Activated CD8-positive, alpha-beta memory T cell treated with anti-CD3 and anti-CD28 coated beads, Interleukin-2, amount 50 U/mL, for 4 hours (primary cell): Measurements from ENCODE around the gene LYPD8.

Source experiments
- DNase-seq: peaks from one replicate; pipeline ENCODE4 v3.0.0-alpha.2; 2020

The LYPD8 gene

GRCh38 chr1:248756636-248757035, 1.1 kb upstream of the LYPD8 start:
- no peak for DNase-seq

DNA sequence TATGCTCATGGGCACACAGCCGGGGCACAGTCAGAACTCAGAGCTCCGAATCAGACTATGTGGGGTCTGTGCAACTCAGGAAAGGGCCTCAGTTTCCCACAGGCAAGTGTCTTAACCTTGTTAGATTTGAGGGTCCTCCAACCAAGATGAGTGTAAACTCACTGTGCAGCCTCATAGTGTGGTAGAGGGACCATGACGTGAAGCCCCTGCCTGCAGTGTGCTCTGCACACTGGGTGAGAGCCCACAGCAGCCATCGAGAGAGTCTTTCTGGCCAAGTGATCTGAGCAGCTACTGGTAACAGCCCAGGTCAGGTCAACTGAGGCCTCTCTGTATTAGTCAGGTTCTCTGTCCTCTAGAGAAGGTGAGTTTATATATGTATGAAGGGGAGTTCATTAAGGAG, 592 bp upstream of the LYPD8 start:
- DNase-seq: no peak

- no peak for DNase-seq
Observed at GRCh38 chr1:248753708-248754280, 1.8 kb downstream of the LYPD8 start.

DNA sequence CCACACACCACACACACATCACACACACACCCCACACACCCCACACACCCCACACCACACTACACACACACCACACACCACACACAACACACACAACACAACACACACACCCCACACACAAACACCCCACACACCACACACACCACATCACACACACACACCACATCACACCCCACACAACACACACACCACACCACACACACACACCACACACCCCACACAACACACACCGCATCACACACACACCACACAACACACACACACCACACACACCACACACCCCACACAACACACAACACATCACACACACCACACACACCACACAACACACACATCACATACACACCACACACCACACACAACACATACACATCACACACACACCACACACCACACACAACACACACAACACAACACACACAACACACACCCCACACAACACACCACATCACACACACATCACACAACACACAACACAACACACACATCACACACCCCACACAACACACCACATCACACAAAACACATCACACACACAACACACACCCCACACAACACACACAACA, 2.4 kb downstream of the LYPD8 start:
- no peak for DNase-seq

DNA sequence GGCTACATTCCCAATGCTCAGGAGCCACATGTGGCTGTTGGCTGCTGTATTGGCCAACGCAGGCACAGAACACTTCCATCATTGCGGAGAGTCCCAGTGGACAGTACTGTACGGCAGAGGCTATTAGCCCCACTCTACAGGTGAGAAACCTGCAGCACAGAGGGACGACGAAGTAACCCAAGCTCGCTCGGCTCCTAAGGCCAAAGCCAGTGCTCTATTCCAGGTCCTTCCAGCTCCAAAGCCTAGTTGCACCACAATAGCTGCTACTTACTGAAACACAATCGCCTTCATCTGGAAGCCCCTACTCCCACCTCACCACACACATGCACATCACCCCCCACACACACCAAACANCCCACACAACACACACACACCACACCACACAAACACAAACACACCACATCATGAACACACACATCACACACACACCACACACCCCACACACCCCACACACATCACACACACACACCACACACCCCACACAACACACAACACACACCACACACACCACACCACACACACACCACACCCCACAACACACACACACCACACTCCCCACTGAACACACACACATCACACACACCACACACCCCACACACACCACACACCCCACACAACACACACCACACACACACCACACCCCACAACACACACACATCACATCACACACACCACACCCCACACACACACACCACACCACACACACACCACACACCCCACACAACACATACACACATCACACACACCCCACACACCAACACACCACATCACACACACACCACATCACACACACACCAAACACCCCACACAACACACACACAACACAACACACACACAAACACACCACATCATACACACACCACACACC, 3.2 kb downstream of the LYPD8 start:
- no peak for DNase-seq

GRCh38 chr1:248751635-248752034, 3.9 kb downstream of the LYPD8 start:
- DNase-seq: no peak

GRCh38 chr1:248751142-248751541, 4.4 kb downstream of the LYPD8 start:
- no peak for DNase-seq

GRCh38 chr1:248750496-248750895, 5.1 kb downstream of the LYPD8 start:
- DNase-seq: no peak

- DNase-seq: no peak
Observed at GRCh38 chr1:248748211-248748610, 7.3 kb downstream of the LYPD8 start.

DNA sequence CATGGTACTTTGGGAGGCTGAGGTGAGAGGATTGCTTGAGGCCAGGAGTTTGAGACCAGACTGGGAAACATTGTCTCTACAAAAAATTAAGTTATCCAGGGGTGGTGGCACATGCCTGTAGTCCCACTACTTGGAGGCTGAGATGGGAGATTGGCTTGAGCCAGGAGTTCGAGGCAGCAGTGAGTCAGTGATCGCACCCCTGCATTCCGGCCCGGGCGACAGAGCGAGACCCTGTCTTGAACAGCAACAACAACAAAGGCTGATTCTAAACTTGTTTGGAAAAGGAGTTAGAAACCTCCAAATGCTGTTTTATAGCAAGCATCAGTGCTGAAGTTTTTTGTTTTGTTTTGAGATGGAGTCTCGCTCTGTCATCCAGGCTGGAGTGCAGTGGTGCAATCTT, 14.7 kb downstream of the LYPD8 start:
- no peak for DNase-seq

GRCh38 chr1:248739572-248740205, 15.9 kb downstream of the LYPD8 start:
- no peak for DNase-seq

GRCh38 chr1:248737457-248737856, 18.1 kb downstream of the LYPD8 start:
- no peak for DNase-seq

DNA sequence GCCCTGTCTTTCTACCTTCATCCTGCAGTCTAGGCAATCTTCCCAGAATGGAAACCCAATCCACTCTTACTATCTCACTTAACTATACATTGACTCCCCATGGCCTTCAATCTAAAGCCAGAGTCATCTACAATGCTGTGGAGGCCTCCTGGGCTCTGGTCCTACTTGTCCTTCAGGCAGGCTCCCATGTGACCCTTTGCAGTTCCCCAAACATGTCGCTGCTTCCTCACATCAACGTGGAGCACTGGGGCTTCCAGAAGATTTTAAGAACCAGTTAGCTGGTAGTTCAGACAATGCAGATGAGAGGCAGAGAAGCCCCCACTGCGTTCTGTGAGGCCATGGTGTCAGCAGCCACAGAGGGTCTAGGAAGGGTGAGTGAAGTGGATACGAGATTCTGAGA, 18.6 kb downstream of the LYPD8 start:
- no peak for DNase-seq

- DNase-seq: no peak
Observed at GRCh38 chr1:248733566-248733965, 22.0 kb downstream of the LYPD8 start.

GRCh38 chr1:248730507-248731335, 24.8 kb downstream of the LYPD8 start:
- DNase-seq: no peak

DNA sequence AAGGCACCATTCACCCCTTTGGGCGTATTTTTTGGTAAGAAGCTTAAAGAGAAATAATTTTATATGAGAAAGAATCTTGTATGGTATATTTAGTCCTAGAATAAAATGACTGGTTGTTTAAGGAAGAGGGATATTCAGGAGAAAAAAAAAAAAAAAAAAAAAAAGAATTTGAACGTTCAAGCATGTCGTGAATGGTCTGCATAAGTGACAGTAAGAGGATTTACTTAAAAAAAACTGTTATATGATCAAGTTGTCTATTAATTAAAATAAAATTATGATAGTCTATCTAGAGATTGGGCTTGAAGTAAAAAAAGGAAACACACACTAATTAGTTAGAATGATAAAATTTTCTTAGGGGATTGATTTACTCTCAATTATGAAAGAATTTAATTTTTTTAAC, 41.3 kb downstream of the LYPD8 start:
- DNase-seq: no peak

DNA sequence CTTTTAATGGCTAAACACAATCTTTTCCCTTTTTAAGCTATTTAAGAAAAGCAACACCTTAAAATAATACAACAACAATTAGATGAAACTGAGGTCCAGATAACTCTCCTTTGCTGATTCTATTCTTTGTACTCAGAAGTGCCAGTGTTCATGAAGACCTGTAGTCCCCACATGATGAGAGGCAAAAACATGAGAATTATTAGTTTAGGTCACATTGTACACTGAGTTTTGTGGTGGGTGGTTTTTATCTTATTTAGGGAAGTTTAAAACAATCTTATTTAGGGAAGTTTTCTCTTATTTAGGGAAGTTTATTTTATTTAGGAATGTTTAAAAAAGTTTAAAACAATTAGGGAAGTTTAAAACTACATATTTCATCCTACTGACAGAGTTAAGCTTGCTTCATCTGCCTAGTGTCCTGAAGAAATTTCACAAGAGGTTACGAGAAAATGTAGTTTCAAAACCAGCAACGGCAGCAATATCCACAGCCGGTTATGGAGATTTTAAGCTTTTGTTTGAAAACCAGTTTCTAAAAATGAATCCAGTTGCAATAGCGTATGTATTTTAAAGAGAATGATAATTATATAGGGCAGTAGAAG, 45.2 kb downstream of the LYPD8 start:
- no peak for DNase-seq

DNA sequence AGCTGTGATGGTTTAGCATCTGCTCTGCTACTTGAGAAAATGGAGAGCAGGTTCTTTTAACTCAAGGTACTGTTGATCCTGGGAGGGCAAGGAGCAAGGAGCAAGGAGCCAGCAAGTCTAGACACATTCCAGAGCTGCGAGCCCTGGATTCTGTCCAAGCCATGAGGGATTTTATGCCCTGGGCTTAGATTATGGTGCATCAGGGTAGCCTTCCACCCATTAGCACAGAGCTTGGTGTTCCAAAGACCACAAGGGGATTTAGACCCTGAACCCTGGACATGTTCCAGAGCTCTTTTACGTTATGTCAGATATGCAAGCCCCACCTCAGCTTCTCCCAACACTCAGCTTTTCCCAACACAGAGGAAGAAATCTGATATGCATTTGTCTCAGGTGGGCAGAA, 51.0 kb downstream of the LYPD8 start:
- no peak for DNase-seq

GRCh38 chr1:248703674-248704073, 51.9 kb downstream of the LYPD8 start:
- DNase-seq: no peak

- DNase-seq: no peak
Observed at GRCh38 chr1:248702714-248703113, 52.8 kb downstream of the LYPD8 start, which contains the start of gene OR14I1. Gene OR14I1, minus strand, starts transcription at chr1:248702766.

DNA sequence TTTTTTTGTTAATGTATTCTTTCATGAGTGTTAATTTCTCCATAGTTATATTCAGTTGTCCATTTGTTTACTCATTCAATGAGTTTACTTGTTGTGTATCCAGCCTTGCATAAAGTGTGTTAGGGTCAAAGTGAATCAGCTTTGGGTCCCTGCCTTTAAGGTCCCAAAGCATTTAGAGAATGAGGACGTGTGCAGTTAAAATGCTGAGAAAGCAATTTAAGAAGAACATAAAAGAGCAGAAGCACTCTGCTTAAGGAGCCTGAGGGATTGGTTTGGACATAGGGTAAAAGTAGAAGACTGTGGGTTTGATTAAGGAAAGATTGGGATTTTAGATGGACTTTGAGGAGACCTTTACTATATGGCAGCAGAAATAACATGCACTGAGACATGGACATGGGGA, 56.5 kb downstream of the LYPD8 start:
- DNase-seq: no peak

- DNase-seq: no peak
Observed at GRCh38 chr1:248697907-248698306, 57.7 kb downstream of the LYPD8 start.
